Measurements from ENCODE around the gene SRGAP2B.
"Not testable (repeated sequence)": the region's sequence is repeated elsewhere in the genome, so short reads cannot be mapped to it uniquely, and the experiment has no call there.

The SRGAP2B gene

DNA sequence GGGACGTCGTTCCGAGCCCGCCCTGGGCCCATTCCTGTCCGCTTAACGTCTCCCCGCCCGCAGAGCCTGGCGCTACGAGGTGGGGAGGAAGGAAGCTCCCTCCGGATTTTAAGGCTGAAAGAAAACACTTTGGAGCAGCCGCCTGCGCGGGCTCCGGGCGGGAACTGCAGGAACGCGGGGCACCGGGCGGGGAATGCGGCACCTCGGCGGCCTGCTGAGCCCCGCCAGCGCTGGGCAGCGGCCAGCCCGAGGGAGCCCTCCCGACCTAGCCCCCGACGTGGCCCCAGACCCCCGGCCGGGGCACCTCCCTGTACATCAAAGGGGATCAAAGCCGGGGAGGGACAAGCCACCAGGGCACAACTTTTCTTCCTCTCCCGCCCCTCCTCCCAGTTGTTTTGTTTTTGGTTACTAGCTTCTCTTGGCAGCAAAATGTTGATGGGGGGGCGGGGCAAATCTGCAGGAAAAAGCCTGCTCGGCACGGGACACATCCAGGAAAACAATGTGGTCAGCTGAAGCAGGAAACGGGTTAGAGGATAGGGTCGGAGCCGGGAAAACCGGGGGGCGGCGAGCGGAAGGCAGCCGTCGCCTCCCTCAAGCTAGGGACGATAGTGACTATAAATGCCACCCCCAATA lies 1.5 kb downstream of the SRGAP2B start:
- DNase-seq (ENCODE audit: low read depth in 3 of 3, low spot score in 1 of 3), result not testable (repeated sequence)

DNA sequence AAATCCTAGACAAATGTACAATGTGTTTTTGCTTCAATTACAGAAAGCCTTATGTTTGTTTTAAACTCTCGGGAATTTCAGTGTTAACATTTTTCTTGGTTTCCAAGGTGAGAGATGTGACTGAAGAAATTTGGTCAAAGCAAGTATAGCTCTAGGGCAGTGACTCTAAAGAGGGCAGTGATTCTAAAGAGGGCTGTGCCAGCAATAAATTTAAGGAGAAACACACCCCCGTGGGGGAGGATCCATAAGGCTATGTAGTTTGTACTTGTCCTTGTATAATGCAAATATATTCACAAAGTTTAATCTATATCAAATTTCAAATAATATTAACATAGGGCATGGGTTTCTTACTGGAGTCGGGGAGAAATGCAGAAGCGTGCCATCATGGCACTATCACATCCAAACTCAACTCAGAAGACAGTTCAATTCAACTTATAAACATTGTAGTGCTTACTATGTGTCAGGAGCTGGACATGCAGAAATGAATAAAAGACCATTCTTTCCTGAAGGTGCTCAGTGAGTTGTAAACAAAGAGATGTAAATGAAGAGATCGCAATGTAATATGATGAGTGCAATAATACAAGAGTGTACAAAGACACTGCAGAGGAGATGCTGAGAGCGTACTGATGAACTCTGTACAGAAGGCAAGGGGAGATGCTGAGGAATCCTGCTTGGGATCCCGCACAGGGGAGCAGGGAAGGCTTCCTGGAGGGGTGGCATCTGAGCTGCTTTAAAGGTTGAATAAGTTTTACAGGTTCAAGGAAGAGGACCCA lies 12.5 kb downstream of the SRGAP2B start:
- not testable (repeated sequence) for DNase-seq (ENCODE audit: low read depth in 3 of 3, low spot score in 1 of 3)

DNA sequence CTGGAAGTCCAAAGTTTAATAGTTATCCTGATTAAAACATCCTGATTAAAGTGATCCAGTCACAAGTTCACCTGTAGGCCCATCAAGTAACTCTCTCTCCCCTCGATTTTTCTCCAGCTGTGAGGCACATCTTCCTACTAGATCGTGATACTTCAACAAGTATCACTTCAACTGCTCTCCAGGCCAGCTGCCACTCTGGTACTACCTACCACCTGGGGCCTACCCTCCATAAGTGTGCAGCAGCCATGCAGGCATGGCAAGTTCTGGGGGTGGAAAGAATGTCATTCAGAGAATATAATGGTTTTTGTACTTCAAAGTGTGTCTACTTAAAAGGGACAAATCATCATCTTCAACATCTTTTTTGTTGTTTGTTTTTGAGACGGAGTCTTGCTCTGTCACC lies 14.9 kb downstream of the SRGAP2B start:
- DNase-seq (ENCODE audit: low read depth in 3 of 3, low spot score in 1 of 3), result not testable (repeated sequence)

- not testable (repeated sequence) for DNase-seq (ENCODE audit: low read depth in 3 of 3, low spot score in 1 of 3)
These were observed 15.4 kb downstream of the SRGAP2B start for GRCh38 chr1:145079737-145080136.

GRCh38 chr1:145078787-145079370 lies 16.2 kb downstream of the SRGAP2B start:
- not testable (repeated sequence) for DNase-seq (ENCODE audit: low read depth in 3 of 3, low spot score in 1 of 3)

- DNase-seq (ENCODE audit: low read depth in 3 of 3, low spot score in 1 of 3), result not testable (repeated sequence)
These were observed 17.0 kb downstream of the SRGAP2B start for GRCh38 chr1:145077872-145078786.

DNA sequence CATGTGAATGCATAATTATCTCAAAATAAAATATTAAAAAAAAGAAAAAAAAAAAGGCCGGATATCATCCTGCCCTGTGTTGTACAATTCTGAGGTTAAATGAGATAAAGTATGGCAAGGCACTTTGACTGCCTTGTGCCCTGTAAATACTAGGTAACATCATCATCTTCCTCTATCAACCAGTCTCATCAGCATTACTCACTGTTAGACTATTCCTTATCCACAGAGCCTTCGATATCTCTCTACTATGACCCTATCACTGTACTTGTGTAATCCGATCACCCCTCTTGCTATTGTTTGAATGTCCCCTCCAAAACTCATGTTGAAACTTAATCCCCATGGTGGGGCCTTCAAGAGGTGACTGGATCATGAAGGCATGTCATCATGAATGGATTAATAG lies 18.3 kb downstream of the SRGAP2B start:
- not testable (repeated sequence) for DNase-seq (ENCODE audit: low read depth in 3 of 3, low spot score in 1 of 3)

- DNase-seq (ENCODE audit: low read depth in 3 of 3, low spot score in 1 of 3), result not testable (repeated sequence)
These were observed 21.0 kb downstream of the SRGAP2B start for GRCh38 chr1:145074021-145074559.

GRCh38 chr1:145071569-145071968 lies 23.6 kb downstream of the SRGAP2B start:
- not testable (repeated sequence) for DNase-seq (ENCODE audit: low read depth in 3 of 3, low spot score in 1 of 3)

- DNase-seq (ENCODE audit: low read depth in 3 of 3, low spot score in 1 of 3), result not testable (repeated sequence)
These were observed 28.6 kb downstream of the SRGAP2B start for GRCh38 chr1:145066486-145066885.

DNA sequence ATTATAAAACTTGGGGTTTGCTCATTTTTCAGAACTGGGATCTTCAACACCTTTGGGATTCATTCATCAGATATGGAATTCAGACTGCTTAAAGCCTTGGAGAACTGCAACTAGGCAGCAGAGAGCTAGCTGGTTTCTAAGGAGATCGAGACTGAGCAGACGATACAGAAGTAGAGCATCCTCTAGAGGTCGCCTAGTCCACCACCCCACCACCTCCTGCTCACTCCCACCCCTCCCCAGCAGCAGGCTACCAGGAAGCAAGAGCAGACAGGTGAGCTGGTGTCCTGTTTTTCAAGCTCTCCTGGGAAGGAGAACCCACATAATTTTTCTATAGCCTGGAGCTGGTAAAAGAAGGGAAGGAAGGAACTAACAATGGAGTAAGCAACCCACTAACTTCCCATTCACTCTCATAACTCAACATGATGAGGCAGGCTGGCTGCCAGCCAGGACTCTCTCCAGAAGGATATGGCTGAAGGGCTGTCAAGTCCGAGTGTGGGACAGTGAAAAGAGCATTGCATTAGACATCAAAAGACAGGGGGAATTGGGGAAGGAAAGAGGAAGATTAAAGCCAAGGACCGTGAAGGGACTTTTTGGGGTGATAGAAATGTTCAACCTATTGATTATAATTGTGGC lies 29.8 kb downstream of the SRGAP2B start:
- DNase-seq (ENCODE audit: low read depth in 3 of 3, low spot score in 1 of 3), result not testable (repeated sequence)

GRCh38 chr1:145063941-145064648 lies 31.0 kb downstream of the SRGAP2B start:
- not testable (repeated sequence) for DNase-seq (ENCODE audit: low read depth in 3 of 3, low spot score in 1 of 3)

GRCh38 chr1:145063285-145063684 lies 31.8 kb downstream of the SRGAP2B start:
- not testable (repeated sequence) for DNase-seq (ENCODE audit: low read depth in 3 of 3, low spot score in 1 of 3)

DNA sequence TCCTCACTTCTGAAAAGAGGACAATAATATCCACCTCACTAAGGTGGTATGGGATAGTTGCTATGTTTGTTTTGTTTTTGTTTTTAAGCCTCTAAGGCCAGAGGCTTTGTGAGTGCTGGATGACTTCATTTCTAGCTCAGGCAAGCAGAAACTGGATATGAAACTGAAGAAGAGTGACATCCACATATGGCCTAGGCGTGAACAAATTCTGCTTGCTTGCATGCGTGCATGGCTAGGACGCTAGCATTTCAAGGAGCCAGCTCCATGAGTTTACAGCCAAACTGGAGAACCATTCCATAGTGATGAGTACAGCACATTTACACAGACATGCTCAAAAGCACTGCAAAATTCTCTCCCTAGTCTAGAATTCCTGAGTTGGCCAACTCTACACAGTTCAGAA lies 36.9 kb downstream of the SRGAP2B start:
- DNase-seq (ENCODE audit: low read depth in 3 of 3, low spot score in 1 of 3), result not testable (repeated sequence)

DNA sequence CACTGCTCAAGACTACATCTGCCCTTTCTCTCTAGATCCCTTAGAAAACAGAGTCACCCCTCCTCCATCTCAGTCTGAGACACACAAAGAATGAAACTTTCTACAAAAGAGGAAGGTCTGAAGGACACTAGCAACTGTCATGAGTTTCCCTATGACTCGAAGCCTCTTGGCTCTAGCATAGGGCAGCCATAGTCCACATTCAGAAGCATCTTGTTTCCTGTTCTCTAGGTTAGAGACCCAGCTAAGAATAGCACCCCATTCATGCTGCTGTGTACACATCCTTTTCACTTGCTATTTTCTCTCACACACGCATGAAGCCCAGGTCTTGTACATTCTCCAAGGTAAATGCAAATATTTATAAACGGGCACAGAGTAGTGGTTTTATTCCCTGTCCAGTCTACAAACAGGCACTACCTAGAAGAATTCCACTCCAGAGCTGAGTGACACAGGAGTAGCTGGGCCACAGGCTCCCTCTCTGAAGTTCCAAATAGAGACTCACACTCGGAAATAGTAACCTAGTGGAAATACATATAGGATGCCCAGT lies 39.8 kb downstream of the SRGAP2B start:
- DNase-seq (ENCODE audit: low read depth in 3 of 3, low spot score in 1 of 3), result not testable (repeated sequence)

GRCh38 chr1:145053428-145053827 lies 41.7 kb downstream of the SRGAP2B start:
- not testable (repeated sequence) for DNase-seq (ENCODE audit: low read depth in 3 of 3, low spot score in 1 of 3)

DNA sequence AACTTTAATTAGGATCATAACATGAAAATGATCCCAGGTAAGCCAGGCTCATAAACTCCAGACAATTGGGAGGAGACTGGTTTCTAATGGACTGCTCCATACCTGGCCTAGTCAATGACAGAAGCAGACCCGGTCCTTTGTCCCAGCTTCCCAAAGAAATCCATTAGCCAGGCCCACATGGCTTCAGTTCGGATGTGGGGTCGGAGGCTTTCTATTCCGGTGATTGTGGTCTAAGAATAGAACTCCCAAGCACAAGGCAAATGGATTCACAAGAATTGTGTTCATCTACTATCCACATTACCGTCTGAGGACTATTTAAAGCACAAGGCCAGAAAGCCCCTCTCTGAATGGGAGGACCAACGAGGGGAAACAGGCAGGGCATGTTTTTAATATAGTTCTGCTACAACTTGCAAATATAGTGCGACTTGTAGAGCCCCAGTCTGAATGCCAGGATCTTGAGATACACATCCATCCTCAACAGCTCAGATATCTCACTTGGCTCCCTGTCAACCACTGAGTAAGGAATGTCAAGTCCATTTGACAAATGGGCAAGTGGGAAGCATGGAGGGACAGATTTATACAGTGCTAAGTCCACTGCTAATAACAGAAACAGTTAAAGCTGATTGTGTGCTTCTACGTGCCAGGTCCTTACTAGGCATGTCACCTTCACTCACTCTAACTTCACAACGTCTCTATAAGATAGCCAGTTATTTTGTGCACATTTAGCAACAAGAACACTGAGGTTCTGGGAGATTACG lies 42.9 kb downstream of the SRGAP2B start:
- not testable (repeated sequence) for DNase-seq (ENCODE audit: low read depth in 3 of 3, low spot score in 1 of 3)

GRCh38 chr1:145048181-145048856 lies 46.8 kb downstream of the SRGAP2B start:
- not testable (repeated sequence) for DNase-seq (ENCODE audit: low read depth in 3 of 3, low spot score in 1 of 3)

Measured in stimulated activated CD4-positive, alpha-beta T cell treated with anti-CD3 and anti-CD28 coated beads, TNF-alpha, amount 100 ng/mL, for 1 hour (primary cell).